D721Med (cell line): Measurements from ENCODE around the gene UGT1A6.
"Not testable (repeated sequence)": the region's sequence is repeated elsewhere in the genome, so short reads cannot be mapped to it uniquely, and the experiment has no call there.

Experiments
- DNase-seq: peaks from one replicate; pipeline ENCODE4 v3.0.0; 2011; ENCODE audit warnings: low spot score; ENCODE audit not compliant: insufficient read length
- FAIRE-seq: peaks from 2 replicates; lab custom pipeline; 2011; peaks lifted over from hg19 to GRCh38; lab: Jason Lieb, UNC
- CTCF ChIP-seq: IDR thresholded peaks from 2 replicates; pipeline ENCODE4 v1.5.1; 2012; ENCODE audit warnings: mild to moderate bottlenecking, control low read depth; ENCODE audit not compliant: insufficient read depth; ENCODE audit errors: missing control alignments

Gene UGT1A6

GRCh38 chr2:233746475-233747282 is 54.0 kb downstream of the UGT1A6 start:
- DNase-seq (no peak), FAIRE-seq (no peak)
- no peak for TF ChIP-seq CTCF

- TF ChIP-seq CTCF = no peak
- FAIRE-seq = no peak
- DNase-seq = no peak
Measured at GRCh38 chr2:233747283-233747544, 54.5 kb downstream of the UGT1A6 start.

GRCh38 chr2:233750689-233751088 is 58.0 kb downstream of the UGT1A6 start:
- not testable (repeated sequence) for FAIRE-seq, DNase-seq

- not testable (repeated sequence) for FAIRE-seq
Measured at GRCh38 chr2:233751212-233752009, 58.7 kb downstream of the UGT1A6 start.

GRCh38 chr2:233754872-233755611 is 62.4 kb downstream of the UGT1A6 start:
- no peak for FAIRE-seq
- no peak for DNase-seq
- no peak for TF ChIP-seq CTCF

More at GRCh38 chr2:233751212-233752009, 58.7 kb downstream of the UGT1A6 start:
- DNase-seq = not testable (repeated sequence)

- no peak for FAIRE-seq
- TF ChIP-seq CTCF = no peak
- DNase-seq = no peak
Measured at GRCh38 chr2:233756429-233757081, 63.9 kb downstream of the UGT1A6 start.

- FAIRE-seq (no peak), DNase-seq (no peak)
- TF ChIP-seq CTCF = no peak
Measured at GRCh38 chr2:233758141-233758540, 65.5 kb downstream of the UGT1A6 start.
